NCI-H2107 (cell line): ENCODE results near the gene C5AR1.
A peak's percentile ranks its signal among the peaks of the same experiment; 100 is the strongest.
"Not testable (repeated sequence)": the region's sequence is repeated elsewhere in the genome, so short reads cannot be mapped to it uniquely, and the experiment has no call there.

Experiments
- DNase-seq: peaks from one replicate; lab custom pipeline; 2025; lab: John Stamatoyannopoulos, UW

C5AR1 gene

DNA sequence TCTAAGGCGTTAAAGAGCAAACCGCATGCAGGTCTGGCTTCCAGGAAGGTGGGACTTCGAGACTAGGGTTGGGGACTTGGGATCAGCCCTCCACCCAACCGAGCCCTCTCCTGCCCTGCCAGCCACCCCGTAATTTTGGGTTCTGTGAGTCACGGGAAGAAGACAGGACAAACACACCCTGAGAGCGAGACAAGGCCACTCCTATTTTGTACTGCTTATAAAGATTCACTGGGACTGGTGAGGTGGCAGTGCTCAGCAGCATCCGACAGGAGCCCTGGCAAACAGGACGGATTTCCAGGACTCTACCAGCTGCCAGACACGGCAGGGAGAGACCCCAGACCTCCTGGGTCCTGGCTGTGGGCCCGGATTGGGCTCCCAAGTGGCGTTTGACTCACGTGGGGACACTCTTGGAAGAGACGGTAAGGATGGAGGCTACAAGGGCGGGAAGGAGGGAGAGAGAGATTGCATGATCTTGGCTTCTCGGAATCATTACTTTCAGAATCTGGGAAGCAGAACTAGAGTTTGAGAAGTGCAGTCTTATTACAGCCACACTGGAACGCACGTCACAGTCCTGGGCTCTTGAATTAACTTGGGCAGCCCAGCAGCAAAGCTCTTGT, 22.4 kb downstream of the C5AR1 start, which contains the start of gene C5AR2:
Gene C5AR2 (plus strand): TSS at position 245 of the 617 bp plus-strand sequence. CDS start 8,625 bp downstream, outside the sequence.
- no peak for DNase-seq

DNA sequence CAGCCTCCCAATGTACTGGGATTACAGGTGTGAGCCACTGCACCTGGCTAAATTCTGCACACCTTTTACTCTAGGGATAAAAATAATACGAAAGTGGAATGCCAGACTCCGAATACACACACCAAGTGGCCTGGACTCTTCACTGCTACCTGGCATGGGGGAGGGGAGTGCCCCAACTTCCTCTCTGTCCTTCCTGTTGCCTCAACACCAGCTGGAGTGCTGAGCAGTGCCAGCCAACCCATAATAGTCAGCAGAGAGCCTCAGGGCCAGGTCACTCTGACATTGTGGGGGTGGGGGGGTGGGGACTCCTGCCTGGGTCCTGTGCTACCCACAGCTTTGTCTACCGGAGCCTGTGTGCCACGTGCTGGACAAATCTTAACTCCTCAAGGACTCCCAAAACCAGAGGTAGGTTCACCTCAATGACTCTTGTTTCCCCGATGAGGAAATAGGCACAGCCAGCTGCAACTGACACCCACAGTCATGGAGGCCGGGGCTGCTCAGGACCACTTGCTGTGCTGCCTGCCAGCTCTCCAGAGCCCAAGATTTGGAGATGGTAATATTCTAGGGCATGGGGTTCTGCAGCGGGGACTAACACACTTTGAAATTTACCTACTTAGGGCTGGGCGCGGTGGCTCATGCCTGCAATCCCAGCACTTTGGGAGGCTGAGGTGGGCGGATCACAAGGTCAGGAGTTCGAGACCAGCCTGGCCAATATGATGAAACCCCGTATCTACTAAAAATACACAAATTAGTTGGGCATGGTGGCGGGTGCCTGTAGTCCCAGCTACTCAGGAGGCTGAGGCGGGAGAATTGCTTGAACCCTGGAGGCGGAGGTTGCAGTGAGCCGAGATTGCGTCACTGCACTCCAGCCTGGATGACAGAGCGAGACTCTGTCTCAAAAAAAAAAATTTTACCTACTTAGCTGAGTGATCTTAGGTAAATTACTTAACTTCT, 27.4 kb downstream of the C5AR1 start:
- not testable (repeated sequence) for DNase-seq

GRCh38 chr19:47339196-47339880, 29.7 kb downstream of the C5AR1 start:
- DNase-seq: no peak

DNA sequence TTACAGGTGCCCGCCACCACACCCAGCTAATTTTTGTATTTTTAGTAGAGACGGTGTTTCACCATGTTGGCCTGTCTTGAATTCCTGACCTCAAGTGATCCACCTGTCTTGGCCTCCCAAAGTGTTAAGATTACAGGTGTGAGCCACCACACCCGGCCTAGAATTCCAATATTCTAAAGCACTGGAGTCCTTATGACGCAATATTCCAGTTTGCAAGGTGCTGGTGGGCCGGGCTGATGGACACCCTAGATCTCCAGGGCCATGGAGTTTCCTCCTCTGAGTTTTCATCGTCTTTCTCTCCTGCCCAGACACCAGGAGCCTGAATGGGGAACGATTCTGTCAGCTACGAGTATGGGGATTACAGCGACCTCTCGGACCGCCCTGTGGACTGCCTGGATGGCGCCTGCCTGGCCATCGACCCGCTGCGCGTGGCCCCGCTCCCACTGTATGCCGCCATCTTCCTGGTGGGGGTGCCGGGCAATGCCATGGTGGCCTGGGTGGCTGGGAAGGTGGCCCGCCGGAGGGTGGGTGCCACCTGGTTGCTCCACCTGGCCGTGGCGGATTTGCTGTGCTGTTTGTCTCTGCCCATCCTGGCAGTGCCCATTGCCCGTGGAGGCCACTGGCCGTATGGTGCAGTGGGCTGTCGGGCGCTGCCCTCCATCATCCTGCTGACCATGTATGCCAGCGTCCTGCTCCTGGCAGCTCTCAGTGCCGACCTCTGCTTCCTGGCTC, 31.0 kb downstream of the C5AR1 start:
- no peak for DNase-seq

GRCh38 chr19:47341734-47342133, 32.1 kb downstream of the C5AR1 start:
- no peak for DNase-seq

GRCh38 chr19:47343194-47343802, 33.6 kb downstream of the C5AR1 start:
- no peak for DNase-seq

- DNase-seq: no peak
Observed at GRCh38 chr19:47344425-47344824, 34.8 kb downstream of the C5AR1 start.

DNA sequence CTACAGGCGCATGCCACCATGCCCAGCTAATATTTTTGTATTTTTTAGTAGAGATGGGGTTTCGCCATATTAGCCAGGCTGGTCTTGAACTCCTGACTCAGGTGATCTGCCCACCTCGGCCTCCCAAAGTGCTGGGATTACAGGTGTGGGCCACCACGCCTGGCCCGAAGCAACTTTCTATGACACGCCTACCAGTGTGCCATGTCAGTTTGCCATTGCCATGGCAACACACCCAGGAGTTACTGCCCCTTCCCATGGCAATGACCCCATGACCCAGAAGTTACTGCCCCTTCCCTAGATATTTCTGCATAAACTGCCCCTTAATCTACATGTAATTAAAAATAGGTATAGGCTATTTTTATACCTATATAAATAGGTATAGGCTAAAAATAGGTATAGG, 36.4 kb downstream of the C5AR1 start:
- not testable (repeated sequence) for DNase-seq

- peak; percentile 98 for DNase-seq
Observed at GRCh38 chr19:47348819-47349795, 39.4 kb downstream of the C5AR1 start, which contains the start of gene DHX34. Gene DHX34, plus strand, starts transcription at chr19:47349315. Its CDS starts 3,716 bp downstream, at chr19:47353031.

GRCh38 chr19:47350630-47351029, 41.0 kb downstream of the C5AR1 start:
- DNase-seq: no peak

GRCh38 chr19:47351548-47351947, 41.9 kb downstream of the C5AR1 start:
- DNase-seq: no peak

GRCh38 chr19:47352095-47352494, 42.4 kb downstream of the C5AR1 start:
- DNase-seq: no peak

DNA sequence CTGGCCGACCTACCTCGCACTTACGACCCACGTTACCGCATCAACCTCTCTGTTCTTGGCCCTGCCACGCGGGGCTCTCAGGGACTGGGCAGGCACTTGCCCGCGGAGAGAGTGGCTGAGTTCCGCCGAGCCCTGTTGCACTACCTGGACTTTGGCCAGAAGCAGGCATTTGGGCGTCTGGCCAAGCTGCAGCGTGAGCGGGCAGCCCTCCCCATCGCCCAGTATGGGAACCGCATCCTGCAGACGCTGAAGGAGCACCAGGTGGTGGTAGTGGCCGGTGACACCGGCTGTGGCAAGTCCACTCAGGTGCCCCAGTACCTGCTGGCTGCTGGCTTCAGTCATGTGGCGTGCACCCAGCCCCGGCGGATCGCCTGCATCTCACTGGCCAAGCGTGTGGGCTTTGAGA, 43.6 kb downstream of the C5AR1 start:
- DNase-seq: no peak

- DNase-seq: no peak
Observed at GRCh38 chr19:47356900-47357299, 47.2 kb downstream of the C5AR1 start.

GRCh38 chr19:47357788-47358680, 48.4 kb downstream of the C5AR1 start:
- no peak for DNase-seq

- no peak for DNase-seq
Observed at GRCh38 chr19:47358936-47359335, 49.3 kb downstream of the C5AR1 start.

GRCh38 chr19:47362321-47362720, 52.7 kb downstream of the C5AR1 start:
- DNase-seq: no peak

- DNase-seq: no peak
Observed at GRCh38 chr19:47363758-47364531, 54.3 kb downstream of the C5AR1 start.
